Measurements from ENCODE around the gene TSPAN9.

TSPAN9 gene

GRCh38 chr12:3335078-3335487 is 257.9 kb downstream of the TSPAN9 start:
- no peak for TF ChIP-seq CTCF (IDR thresholded peaks at IDR 0.05; ENCODE audit: borderline replicate concordance, insufficient read depth, low read depth, low read length)
- H3K4me3 ChIP-seq (ENCODE audit: low read depth, low read length), result no peak overlapping the region
